HepG2 (cell line): ENCODE measurements around the gene PKP3. TPM values are rescaled to one million over a fixed set of nuclear protein-coding genes. Genes with fewer than 3 reads are reported as not detected.

Experiments
- ARNTL ChIP-seq: sonication (generic); formaldehyde crosslinking; IDR thresholded peaks from 2 replicates; pipeline ENCODE4 v1.4.0; 2020; ENCODE audit warnings: mild to moderate bottlenecking, missing genetic modification reagents
- CENPBD1 ChIP-seq: sonication (generic); formaldehyde crosslinking; IDR thresholded peaks from 2 replicates; pipeline ENCODE4 v1.8.0; 2022; ENCODE audit warnings: missing genetic modification reagents, low read depth, mild to moderate bottlenecking, borderline replicate concordance
- E2F5 ChIP-seq: sonication (generic); formaldehyde crosslinking; conservative IDR thresholded peaks from 2 replicates; pipeline ENCODE4 v1.4.0; 2020; ENCODE audit warnings: missing genetic modification reagents
- KDM6A ChIP-seq: IDR thresholded peaks from 2 replicates; pipeline ENCODE4 v1.6.1; 2016; ENCODE audit warnings: low read depth
- ONECUT2 ChIP-seq: sonication (generic); formaldehyde crosslinking; IDR thresholded peaks from 2 replicates; pipeline ENCODE4 v1.4.0; 2020; ENCODE audit warnings: missing genetic modification reagents
- POLR2AphosphoS5 ChIP-seq: IDR thresholded peaks from 2 replicates; pipeline ENCODE4 v1.6.1; 2012; ENCODE audit warnings: low read depth, low read length
- TBX2 ChIP-seq: sonication (generic); formaldehyde crosslinking; IDR thresholded peaks from 2 replicates; pipeline ENCODE4 v1.5.0; 2020; ENCODE audit warnings: missing genetic modification reagents, mild to moderate bottlenecking, borderline replicate concordance
- ZNF253 ChIP-seq: sonication (generic); formaldehyde crosslinking; IDR thresholded peaks from 2 replicates; pipeline ENCODE4 v1.8.0; 2022; ENCODE audit warnings: mild to moderate bottlenecking, missing genetic modification reagents, borderline replicate concordance
- ZNF501 ChIP-seq: sonication (generic); formaldehyde crosslinking; IDR thresholded peaks from 2 replicates; pipeline ENCODE4 v1.5.1; 2020; ENCODE audit warnings: mild to moderate bottlenecking, moderate library complexity, missing genetic modification reagents
- ZNF577 ChIP-seq: sonication (generic); formaldehyde crosslinking; IDR thresholded peaks from 2 replicates; pipeline ENCODE4 v1.4.0; 2020; ENCODE audit warnings: mild to moderate bottlenecking, low read depth, missing genetic modification reagents, borderline replicate concordance
- ZNF629 ChIP-seq: sonication (generic); formaldehyde crosslinking; conservative IDR thresholded peaks from 2 replicates; pipeline ENCODE4 v1.5.0; 2020; ENCODE audit warnings: missing genetic modification reagents
- ZNF781 ChIP-seq: sonication (generic); formaldehyde crosslinking; IDR thresholded peaks from 2 replicates; pipeline ENCODE4 v1.5.1; 2020; ENCODE audit warnings: borderline replicate concordance, mild to moderate bottlenecking, missing genetic modification reagents; ENCODE audit errors: not compliant biosample characterization
- polyA plus RNA-seq, 8 experiments: library from polyadenylated mRNA; depleted of rRNA in 3 of 8; stranded (reverse) in 7 of 8; unstranded in 1 of 8; fragments of >200 nt; fragmentation: Illumina TruSeq in 4 of 8; extraction: Trizol in 4 of 8; gene quantifications; 2 replicates each; pipeline versions ENCODE4 v1.2.1 to v1.2.3, GENCODE V29; 2011 to 2016; ENCODE audit warnings: low read depth in 4 of 8, missing spikeins in 1 of 8, mixed read lengths in 1 of 8; ENCODE audit not compliant: insufficient read depth in 1 of 8
- total RNA-seq, 5 experiments: library from RNA; depleted of rRNA; stranded (reverse); fragments of >200 nt; fragmentation: Illumina TruSeq; extraction: Trizol; gene quantifications; 2 replicates each; pipeline ENCODE4 v1.2.3, GENCODE V29; 2016; ENCODE audit warnings: low read depth in 1 of 5
- TF ChIP-seq, protein P1 (sequence below): sonication (generic); formaldehyde crosslinking; IDR thresholded peaks from 2 replicates; pipeline ENCODE4 v1.5.1; 2020; ENCODE audit warnings: mild to moderate bottlenecking, missing genetic modification reagents
- TF ChIP-seq, protein P2 (sequence below), 2 experiments: fragments of 450-650 bp in 1 of 2; sonication (generic) in 1 of 2; formaldehyde crosslinking in 1 of 2; IDR thresholded peaks; 2 replicates each; pipeline versions ENCODE4 v1.6.1 to v1.8.0; 2016 to 2022; ENCODE audit warnings: antibody characterized with exemption in 1 of 2, mild to moderate bottlenecking in 1 of 2, missing genetic modification reagents in 1 of 2

Gene PKP3
- total and polyA plus RNA-seq, 2 of the 13 experiments (the other 11 are each of a cell fraction or from before 2014, with no cell fraction given), result 18.0 to 28.7 TPM

GRCh38 chr11:355581-356458, 38.2 kb upstream of the PKP3 start (continued):
- no peak for TF ChIP-seq CENPBD1 (CRISPR knock-in tag)
- no peak for TF ChIP-seq E2F5 (CRISPR knock-in tag)
- TF ChIP-seq ARNTL, result peak; percentile 68
- TF ChIP-seq KDM6A (CRISPR knock-in tag), result peak; percentile 7; the same call in 1 of the 2 replicates
- TF ChIP-seq ZNF629, result no peak
- TF ChIP-seq, protein P1, sequence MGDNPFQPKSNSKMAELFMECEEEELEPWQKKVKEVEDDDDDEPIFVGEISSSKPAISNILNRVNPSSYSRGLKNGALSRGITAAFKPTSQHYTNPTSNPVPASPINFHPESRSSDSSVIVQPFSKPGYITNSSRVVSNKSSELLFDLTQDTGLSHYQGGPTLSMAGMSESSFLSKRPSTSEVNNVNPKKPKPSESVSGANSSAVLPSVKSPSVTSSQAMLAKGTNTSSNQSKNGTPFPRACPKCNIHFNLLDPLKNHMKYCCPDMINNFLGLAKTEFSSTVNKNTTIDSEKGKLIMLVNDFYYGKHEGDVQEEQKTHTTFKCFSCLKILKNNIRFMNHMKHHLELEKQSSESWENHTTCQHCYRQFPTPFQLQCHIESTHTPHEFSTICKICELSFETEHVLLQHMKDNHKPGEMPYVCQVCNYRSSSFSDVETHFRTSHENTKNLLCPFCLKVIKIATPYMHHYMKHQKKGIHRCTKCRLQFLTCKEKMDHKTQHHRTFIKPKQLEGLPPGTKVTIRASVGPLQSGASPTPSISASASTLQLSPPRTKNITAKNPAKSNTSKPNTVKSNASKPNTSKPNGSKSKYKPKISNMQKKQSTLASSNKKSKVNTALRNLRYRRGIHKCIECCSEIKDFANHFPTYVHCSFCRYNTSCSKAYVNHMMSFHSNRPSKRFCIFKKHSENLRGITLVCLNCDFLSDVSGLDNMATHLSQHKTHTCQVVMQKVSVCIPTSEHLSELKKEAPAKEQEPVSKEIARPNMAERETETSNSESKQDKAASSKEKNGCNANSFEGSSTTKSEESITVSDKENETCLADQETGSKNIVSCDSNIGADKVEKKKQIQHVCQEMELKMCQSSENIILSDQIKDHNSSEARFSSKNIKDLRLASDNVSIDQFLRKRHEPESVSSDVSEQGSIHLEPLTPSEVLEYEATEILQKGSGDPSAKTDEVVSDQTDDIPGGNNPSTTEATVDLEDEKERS (CRISPR knock-in tag), result no peak
- TF ChIP-seq ONECUT2 (CRISPR knock-in tag), result no peak
- TF ChIP-seq ZNF501 (CRISPR knock-in tag), result peak; percentile 53; the same call in 1 of the 2 replicates
- no peak for TF ChIP-seq ZNF577 (CRISPR knock-in tag)
- TF ChIP-seq POLR2AphosphoS5, result peak; percentile 78
- TF ChIP-seq TBX2 (CRISPR knock-in tag), result peak; percentile 29
- TF ChIP-seq ZNF781 (CRISPR knock-in tag), result no peak
- peak; percentile 19; the same call in 1 of the 2 replicates for TF ChIP-seq ZNF253 (CRISPR knock-in tag)
- TF ChIP-seq, protein P2, sequence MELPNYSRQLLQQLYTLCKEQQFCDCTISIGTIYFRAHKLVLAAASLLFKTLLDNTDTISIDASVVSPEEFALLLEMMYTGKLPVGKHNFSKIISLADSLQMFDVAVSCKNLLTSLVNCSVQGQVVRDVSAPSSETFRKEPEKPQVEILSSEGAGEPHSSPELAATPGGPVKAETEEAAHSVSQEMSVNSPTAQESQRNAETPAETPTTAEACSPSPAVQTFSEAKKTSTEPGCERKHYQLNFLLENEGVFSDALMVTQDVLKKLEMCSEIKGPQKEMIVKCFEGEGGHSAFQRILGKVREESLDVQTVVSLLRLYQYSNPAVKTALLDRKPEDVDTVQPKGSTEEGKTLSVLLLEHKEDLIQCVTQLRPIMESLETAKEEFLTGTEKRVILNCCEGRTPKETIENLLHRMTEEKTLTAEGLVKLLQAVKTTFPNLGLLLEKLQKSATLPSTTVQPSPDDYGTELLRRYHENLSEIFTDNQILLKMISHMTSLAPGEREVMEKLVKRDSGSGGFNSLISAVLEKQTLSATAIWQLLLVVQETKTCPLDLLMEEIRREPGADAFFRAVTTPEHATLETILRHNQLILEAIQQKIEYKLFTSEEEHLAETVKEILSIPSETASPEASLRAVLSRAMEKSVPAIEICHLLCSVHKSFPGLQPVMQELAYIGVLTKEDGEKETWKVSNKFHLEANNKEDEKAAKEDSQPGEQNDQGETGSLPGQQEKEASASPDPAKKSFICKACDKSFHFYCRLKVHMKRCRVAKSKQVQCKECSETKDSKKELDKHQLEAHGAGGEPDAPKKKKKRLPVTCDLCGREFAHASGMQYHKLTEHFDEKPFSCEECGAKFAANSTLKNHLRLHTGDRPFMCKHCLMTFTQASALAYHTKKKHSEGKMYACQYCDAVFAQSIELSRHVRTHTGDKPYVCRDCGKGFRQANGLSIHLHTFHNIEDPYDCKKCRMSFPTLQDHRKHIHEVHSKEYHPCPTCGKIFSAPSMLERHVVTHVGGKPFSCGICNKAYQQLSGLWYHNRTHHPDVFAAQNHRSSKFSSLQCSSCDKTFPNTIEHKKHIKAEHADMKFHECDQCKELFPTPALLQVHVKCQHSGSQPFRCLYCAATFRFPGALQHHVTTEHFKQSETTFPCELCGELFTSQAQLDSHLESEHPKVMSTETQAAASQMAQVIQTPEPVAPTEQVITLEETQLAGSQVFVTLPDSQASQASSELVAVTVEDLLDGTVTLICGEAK (IDR thresholded peaks at IDR 0.05), result no peak
- TF ChIP-seq, protein P2 (CRISPR knock-in tag; IDR thresholded peaks at IDR 0.05), result peak; percentile 78
